Thyroid gland (tissue), 4 donors: ENCODE results near the gene NKX2-3.

Experiments
- CTCF ChIP-seq, 6 experiments: fragments of 200-600 bp in 3 of 6; fragments of 450-650 bp in 3 of 6; sonication (generic) in 3 of 6; IDR thresholded peaks; one replicate each; pipeline ENCODE4 v1.5.1; 2016 to 2019; ENCODE audit warnings: antibody characterized with exemption in 6 of 6, mild to moderate bottlenecking in 2 of 6, inconsistent platforms in 1 of 6, moderate library complexity in 1 of 6
- POLR2A ChIP-seq, 2 donors: fragments of 450-650 bp; IDR thresholded peaks; one replicate each; pipeline ENCODE4 v1.6.1; 2017; ENCODE audit warnings: antibody characterized with exemption in 2 of 2, mild to moderate bottlenecking in 2 of 2, moderate library complexity in 1 of 2

- TF ChIP-seq CTCF (IDR thresholded peaks at IDR 0.05): no peak
- no peak for TF ChIP-seq POLR2A (IDR thresholded peaks at IDR 0.05)
Observed at GRCh38 chr10:99544322-99544721, 11.6 kb downstream of the NKX2-3 start.
